Activated T-helper 17 cell treated with anti-CD3 and anti-CD28 coated beads, Interleukin-2, amount 50 U/mL, for 72 hours (primary cell): ENCODE data around the gene CACNA1I. TPM values are rescaled to one million over a fixed set of nuclear protein-coding genes. Genes with fewer than 3 reads are reported as not detected.

Experiments used
- ATAC-seq: fragments of 150-1000 bp; cut with Tn5 transposase; replicated peaks from 2 replicates; pipeline ENCODE4 v1.10.0; 2021; ENCODE audit warnings: mild to moderate bottlenecking, moderate library complexity
- H3K27ac Mint-ChIP-seq: one replicate; pipeline ENCODE4 v1.8.0; 2022; ENCODE audit warnings: mixed read lengths
- H3K27me3 Mint-ChIP-seq: one replicate; pipeline ENCODE4 v1.8.0; 2022; ENCODE audit warnings: mixed read lengths
- H3K36me3 Mint-ChIP-seq: one replicate; pipeline ENCODE4 v1.8.0; 2022; ENCODE audit warnings: low read depth, mild to moderate bottlenecking, mixed read lengths
- H3K4me1 Mint-ChIP-seq: one replicate; pipeline ENCODE4 v1.8.0; 2022; ENCODE audit warnings: mixed read lengths
- H3K4me3 Mint-ChIP-seq: one replicate; pipeline ENCODE4 v1.8.0; 2022; ENCODE audit warnings: mild to moderate bottlenecking, mixed read lengths
- H3K9me3 Mint-ChIP-seq: one replicate; pipeline ENCODE4 v1.8.0; 2022; ENCODE audit warnings: mixed read lengths
- total RNA-seq, 2 donors: library from RNA; stranded (reverse); gene quantifications; one replicate each; pipeline ENCODE4 v1.2.3, GENCODE V29; 2022

The CACNA1I gene
- total RNA-seq, 2 donors from 2014 or later, result 0.84 to 5.3 TPM

DNA sequence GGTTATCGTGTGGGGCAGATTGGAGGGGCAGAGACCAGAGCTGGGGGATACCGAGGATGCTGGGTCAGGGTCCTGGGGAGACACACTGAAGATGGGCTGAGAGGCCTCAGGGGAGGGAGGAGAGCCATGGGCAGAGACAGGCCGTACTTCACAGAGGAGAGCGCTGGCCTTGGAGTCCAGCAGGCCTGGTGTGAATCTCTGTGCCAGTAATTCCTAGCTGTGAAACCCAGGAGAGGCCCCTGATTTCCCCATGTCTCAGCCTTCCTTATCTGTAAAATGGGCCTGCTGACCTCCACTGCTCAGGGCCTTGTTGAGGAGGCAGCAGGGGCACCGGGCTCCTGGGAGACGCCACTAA, 23.4 kb downstream of the CACNA1I start:
- H3K27me3 Mint-ChIP-seq, result peaks cover 4% of the 10 kb centered on the region
- H3K36me3 Mint-ChIP-seq, result no peaks in the 10 kb centered on the region
- H3K27ac Mint-ChIP-seq, result peak overlapping the region; percentile 18
- ATAC-seq, result no peak
- no peak overlapping the region for H3K4me3 Mint-ChIP-seq
- no peaks in the 10 kb centered on the region for H3K9me3 Mint-ChIP-seq
- H3K4me1 Mint-ChIP-seq, result peaks cover 6% of the 10 kb centered on the region

DNA sequence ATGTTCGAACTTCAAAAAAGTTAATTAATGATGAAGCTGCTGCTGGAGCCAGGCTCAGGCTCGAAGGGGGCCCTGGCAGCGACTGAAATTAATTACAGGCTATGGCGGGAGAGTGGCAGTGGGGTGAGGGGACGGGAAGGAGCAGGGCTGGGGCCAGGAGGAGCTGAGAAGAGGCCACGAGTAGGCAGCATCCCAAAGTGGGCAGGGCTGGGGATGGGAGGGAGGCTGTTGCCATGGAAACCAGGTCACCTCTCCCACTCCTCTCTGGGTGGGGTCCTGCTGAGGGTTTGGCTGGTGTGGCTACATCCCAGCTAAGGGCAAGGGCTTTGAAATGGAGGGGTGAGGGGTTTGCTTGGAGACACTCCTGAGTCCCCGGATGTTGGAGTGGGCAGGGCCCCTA, 23.9 kb downstream of the CACNA1I start:
- H3K4me3 Mint-ChIP-seq, result no peak overlapping the region
- peaks cover 4% of the 10 kb centered on the region for H3K27me3 Mint-ChIP-seq
- H3K4me1 Mint-ChIP-seq, result peaks cover 6% of the 10 kb centered on the region
- H3K36me3 Mint-ChIP-seq, result no peaks in the 10 kb centered on the region
- no peak for ATAC-seq
- H3K9me3 Mint-ChIP-seq, result no peaks in the 10 kb centered on the region
- no peak overlapping the region for H3K27ac Mint-ChIP-seq

DNA sequence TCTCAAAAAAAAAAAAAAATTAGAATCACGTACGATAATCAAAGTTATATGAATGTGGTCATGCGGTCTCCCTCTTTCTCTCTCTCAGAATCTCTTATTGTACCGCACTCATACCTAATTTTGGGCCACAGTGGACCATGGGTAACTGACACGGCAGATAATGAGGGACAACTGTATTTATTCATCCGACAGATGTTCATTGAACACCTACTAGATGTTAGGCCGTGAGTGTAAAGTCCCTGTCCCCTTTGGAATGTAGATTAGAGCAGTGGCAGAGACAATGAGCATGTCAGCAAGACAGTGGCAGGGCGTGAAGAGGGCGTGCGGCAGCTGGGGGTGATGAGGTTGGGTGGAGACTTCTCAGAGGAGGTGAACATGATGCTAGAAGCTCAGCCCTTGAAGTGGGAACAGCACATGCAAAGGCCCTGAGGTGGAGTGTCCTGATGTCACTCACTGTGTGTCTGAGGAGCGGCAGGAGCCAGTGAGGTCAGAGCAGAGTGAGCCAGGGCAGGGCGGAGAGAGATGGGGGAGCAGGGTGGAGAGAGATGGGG, 25.1 kb downstream of the CACNA1I start:
- H3K4me1 Mint-ChIP-seq, result peaks cover 6% of the 10 kb centered on the region
- H3K9me3 Mint-ChIP-seq, result no peaks in the 10 kb centered on the region
- H3K27ac Mint-ChIP-seq, result no peak overlapping the region
- no peak for ATAC-seq
- no peaks in the 10 kb centered on the region for H3K36me3 Mint-ChIP-seq
- H3K4me3 Mint-ChIP-seq, result no peak overlapping the region
- peaks cover 4% of the 10 kb centered on the region for H3K27me3 Mint-ChIP-seq

DNA sequence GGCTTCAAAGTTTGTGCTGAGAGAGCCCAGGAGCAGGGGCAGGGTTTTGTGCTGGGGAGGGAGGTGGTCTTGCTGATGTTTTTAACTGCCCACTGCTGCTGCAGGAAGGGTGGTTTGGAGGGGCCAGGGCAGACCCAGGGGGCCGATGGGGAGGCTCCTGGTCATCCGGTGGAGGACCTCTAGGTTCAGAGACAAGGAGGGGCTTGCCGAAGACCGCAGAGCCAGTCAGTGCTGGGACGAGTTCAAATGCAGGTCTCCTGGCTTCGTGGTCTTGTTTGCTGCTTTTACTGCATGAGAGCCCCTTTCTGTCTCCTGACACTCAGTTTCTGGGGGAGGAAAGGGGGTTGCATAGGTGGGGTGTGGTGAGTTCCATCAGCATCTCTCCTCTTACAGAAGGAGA, 26.0 kb downstream of the CACNA1I start:
- Mint-ChIP-seq H3K9me3 (no peaks in the 10 kb centered on the region), H3K4me3 (no peak overlapping the region), H3K27ac (no peak overlapping the region), H3K36me3 (no peaks in the 10 kb centered on the region), H3K27me3 (peaks cover 4% of the 10 kb centered on the region), H3K4me1 (peaks cover 6% of the 10 kb centered on the region)
- ATAC-seq, result no peak

DNA sequence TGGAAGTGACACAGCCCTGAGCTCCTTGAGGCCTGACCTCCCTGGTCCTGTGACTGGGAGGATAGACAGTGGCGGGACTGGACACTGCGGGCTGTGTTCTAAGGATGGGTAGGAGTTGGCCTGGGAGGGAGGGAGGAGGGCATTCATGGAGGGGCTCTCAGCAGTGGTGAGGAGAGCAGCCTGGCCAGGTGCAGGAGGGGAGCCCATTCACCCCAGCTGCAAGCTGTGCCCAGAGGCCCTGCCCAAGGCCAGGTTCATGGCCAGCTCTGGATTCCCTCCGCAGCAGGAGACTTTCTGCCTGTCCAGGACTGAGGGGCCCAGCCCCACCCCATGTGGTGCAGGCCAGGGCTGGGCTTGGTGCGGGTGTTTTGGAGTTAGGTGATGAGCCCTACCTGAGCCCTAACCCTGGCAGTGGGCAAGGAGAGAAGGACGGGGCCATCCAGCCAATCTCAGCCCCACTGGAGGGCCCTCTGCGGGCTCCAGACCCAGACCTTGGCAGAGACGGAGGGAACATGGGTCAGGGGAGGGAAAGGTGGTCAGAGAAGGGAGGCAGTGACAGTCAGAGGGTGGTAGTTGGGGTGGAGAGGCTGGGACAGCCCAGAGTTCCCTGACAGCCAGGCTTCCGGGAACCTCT, 26.8 kb downstream of the CACNA1I start:
- no peak overlapping the region for H3K4me3 Mint-ChIP-seq
- no peaks in the 10 kb centered on the region for H3K36me3 Mint-ChIP-seq
- ATAC-seq, result no peak

DNA sequence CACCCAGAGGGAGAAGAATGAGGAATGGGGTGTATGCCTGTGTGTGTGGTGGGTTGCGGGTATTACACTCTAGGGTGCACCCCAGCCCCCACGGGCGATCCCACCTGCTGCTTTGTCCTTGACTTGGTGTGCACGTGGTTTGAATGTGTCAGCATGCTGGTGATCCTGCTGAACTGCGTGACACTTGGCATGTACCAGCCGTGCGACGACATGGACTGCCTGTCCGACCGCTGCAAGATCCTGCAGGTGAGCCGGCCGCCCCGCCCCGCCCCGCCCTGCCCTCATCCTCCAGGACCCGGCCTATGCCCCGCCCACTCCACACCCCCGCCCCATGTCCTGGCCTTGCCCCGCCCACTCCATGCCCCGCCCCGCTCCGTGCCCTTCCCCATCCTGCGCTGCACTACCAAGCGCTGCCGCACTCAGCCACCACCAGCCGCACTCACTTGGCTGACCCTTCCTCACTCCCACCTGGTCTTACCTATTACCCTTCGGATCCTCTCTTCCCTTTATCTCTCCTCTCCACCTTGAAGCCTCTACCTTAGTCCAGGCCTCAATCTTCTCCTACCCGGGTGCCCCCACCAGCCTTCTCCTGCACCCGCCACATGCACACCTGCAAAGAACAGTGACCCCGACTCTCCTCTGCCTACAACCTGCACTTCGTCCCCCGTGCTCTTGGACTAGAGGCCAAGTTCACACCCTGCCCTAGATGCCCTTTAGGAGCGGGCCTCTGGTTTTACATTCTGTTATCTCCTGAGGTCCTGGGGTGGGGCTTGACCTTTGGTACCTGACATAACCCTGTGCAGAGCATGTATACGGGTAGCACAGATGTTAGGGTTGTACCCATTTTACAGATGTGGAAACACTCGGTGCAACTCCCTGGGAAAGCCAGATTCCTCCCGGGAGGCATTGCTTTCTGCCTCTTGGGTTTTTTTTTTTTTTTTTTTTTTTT, 27.7 kb downstream of the CACNA1I start:
- H3K4me1 Mint-ChIP-seq, result peaks cover 17% of the 10 kb centered on the region
- H3K27me3 Mint-ChIP-seq, result peaks cover 4% of the 10 kb centered on the region
- no peaks in the 10 kb centered on the region for H3K9me3 Mint-ChIP-seq
- H3K4me3 Mint-ChIP-seq, result peak overlapping the region; percentile 72
- H3K27ac Mint-ChIP-seq, result no peak overlapping the region
- H3K36me3 Mint-ChIP-seq, result no peaks in the 10 kb centered on the region
- peak; percentile 67 for ATAC-seq

More for the DNA sequence above, 26.8 kb downstream of the CACNA1I start:
- peaks cover 11% of the 10 kb centered on the region for H3K4me1 Mint-ChIP-seq
- H3K27ac Mint-ChIP-seq, result no peak overlapping the region
- no peaks in the 10 kb centered on the region for H3K9me3 Mint-ChIP-seq
- H3K27me3 Mint-ChIP-seq, result peaks cover 4% of the 10 kb centered on the region

DNA sequence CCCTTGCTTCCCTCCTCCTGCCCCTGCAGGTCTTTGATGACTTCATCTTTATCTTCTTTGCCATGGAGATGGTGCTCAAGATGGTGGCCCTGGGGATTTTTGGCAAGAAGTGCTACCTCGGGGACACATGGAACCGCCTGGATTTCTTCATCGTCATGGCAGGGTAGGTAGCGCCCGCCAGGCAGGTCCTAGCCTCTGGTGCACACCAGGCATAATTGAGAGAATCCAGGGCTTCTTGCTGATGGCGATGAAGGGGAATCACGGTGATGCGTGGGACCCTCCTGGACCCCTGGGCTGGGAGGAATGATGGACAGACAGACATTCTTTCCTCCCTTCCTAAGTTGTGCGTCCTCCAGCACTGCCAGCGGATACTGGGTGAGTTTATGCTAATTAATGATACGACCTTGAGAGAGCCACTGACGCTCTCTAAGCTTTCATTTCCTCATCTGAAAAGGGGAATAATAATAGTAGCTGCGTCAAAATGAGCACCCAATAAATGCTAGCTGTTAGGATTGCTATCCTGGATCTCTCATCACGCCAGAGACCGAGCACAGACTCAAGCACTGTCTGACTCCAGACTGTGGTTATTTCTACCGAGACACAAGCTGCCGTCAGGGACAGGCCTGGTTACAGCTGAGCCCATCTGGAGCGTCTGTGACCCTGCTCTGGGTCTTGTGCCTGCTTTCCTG, 30.1 kb downstream of the CACNA1I start:
- Mint-ChIP-seq H3K9me3 (no peaks in the 10 kb centered on the region), H3K27me3 (peaks cover 4% of the 10 kb centered on the region), H3K27ac (no peak overlapping the region), H3K4me1 (peaks cover 21% of the 10 kb centered on the region), H3K4me3 (no peak overlapping the region), H3K36me3 (no peaks in the 10 kb centered on the region)
- no peak for ATAC-seq

DNA sequence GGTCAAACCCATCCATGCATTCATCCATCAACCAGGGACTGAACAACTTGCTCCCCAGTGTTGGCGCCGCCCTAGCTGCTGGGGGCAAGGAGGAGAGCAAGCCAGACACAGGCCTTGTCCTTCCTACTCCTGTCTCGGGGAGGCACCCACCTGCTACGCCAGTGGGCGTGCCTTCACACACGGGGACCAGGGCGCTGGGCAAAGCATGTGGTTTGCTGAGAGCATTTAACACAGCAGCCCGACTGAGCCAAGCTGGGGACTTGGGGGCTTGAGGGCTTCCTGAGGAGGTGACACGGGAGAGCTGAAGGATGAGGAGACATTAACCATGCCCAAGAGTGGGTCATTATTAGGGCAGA, 30.6 kb downstream of the CACNA1I start:
- H3K4me1 Mint-ChIP-seq, result peaks cover 21% of the 10 kb centered on the region
- peak overlapping the region; percentile 94 for H3K27ac Mint-ChIP-seq
- H3K4me3 Mint-ChIP-seq, result no peak overlapping the region
- no peaks in the 10 kb centered on the region for H3K36me3 Mint-ChIP-seq
- ATAC-seq, result no peak
- peaks cover 4% of the 10 kb centered on the region for H3K27me3 Mint-ChIP-seq
- H3K9me3 Mint-ChIP-seq, result no peaks in the 10 kb centered on the region

DNA sequence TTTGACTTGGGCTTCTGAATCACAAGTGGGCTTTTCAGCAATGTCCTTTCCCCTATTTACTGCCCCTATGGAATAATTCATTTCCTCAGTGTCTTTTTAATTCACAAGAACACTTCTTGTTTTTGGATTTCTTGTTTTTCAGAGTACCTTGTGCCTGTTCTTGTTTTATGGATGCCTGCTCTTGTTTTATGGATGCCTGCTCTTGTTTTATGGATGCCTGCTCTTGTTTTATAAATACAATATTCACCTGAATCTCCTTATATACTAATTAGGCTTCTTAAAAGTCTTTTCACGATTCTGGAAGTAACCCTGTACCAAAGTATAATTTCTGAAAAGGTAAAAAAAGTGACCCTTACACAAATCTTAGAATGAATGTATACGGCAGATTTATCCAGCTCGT, 32.8 kb downstream of the CACNA1I start:
- Mint-ChIP-seq H3K4me1 (peaks cover 18% of the 10 kb centered on the region), H3K36me3 (no peaks in the 10 kb centered on the region), H3K27ac (peak overlapping the region; percentile 58), H3K27me3 (peaks cover 2% of the 10 kb centered on the region), H3K9me3 (no peaks in the 10 kb centered on the region), H3K4me3 (peak overlapping the region; percentile 87)
- no peak for ATAC-seq

DNA sequence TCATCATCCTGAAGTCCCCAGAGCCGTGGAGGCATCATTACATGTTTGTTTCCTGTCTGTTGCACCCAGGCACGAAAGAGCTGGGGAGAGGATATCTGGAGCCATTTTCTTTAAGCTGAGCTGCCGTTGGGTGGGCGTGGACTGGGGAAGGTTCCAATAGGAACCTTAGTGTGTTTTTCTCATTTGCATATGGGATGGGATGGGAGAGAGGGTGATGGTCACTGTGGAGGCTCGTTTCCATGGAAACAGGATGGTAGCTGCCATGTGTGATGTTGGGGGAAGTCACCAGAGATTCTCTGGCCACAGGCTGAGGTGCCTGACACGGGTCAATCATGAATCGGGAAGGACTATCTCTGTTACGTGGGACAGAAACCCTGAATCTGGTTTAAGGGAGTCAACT, 39.7 kb downstream of the CACNA1I start:
- Mint-ChIP-seq H3K4me3 (no peak overlapping the region), H3K27me3 (no peaks in the 10 kb centered on the region), H3K36me3 (no peaks in the 10 kb centered on the region), H3K9me3 (no peaks in the 10 kb centered on the region), H3K4me1 (peaks cover 9% of the 10 kb centered on the region), H3K27ac (no peak overlapping the region)
- ATAC-seq, result no peak

DNA sequence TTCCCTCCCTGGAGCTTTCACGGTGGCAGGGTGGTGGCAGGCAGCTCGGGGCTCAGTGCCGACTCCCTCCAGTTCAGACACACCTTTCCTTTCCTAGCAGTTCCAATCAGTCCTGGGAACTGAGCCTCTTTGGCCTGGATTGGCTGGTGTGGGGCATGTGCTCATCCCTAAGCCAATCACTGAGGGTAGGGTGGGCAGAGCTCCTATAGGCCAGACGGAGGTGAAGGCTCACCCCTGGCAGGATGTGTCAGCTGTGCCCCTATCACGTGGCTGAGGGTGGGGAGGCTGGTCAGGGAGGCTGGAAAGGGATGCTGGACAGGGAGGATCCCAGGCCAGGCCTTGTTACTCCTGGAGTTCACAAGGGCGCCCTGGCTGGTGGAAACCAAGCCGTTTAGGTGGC, 40.2 kb downstream of the CACNA1I start:
- Mint-ChIP-seq H3K36me3 (no peaks in the 10 kb centered on the region), H3K27me3 (no peaks in the 10 kb centered on the region), H3K4me1 (peaks cover 9% of the 10 kb centered on the region), H3K27ac (no peak overlapping the region), H3K4me3 (no peak overlapping the region), H3K9me3 (no peaks in the 10 kb centered on the region)
- no peak for ATAC-seq

DNA sequence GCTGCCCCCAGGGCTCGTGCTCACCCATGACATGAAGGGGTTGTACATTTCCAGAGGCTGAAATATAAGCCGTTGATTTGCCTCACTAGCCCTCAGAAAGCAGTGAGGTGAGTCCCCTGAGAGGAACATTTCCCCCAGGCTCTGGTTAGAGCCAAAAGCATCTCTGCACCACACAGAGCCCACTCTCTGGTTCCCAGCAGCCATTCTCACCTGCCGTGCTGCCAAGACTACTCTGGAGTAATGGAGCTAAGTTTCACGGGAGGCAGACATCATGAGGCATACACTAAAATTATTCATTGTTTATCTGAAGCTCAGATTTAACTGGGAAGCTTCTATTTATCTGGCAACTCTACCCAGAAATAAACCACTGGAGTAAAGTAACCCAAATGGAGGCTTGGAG, 40.8 kb downstream of the CACNA1I start:
- H3K27ac Mint-ChIP-seq, result no peak overlapping the region
- no peak for ATAC-seq
- no peaks in the 10 kb centered on the region for H3K36me3 Mint-ChIP-seq
- H3K4me3 Mint-ChIP-seq, result no peak overlapping the region
- H3K9me3 Mint-ChIP-seq, result no peaks in the 10 kb centered on the region
- H3K27me3 Mint-ChIP-seq, result no peaks in the 10 kb centered on the region
- H3K4me1 Mint-ChIP-seq, result peaks cover 9% of the 10 kb centered on the region

DNA sequence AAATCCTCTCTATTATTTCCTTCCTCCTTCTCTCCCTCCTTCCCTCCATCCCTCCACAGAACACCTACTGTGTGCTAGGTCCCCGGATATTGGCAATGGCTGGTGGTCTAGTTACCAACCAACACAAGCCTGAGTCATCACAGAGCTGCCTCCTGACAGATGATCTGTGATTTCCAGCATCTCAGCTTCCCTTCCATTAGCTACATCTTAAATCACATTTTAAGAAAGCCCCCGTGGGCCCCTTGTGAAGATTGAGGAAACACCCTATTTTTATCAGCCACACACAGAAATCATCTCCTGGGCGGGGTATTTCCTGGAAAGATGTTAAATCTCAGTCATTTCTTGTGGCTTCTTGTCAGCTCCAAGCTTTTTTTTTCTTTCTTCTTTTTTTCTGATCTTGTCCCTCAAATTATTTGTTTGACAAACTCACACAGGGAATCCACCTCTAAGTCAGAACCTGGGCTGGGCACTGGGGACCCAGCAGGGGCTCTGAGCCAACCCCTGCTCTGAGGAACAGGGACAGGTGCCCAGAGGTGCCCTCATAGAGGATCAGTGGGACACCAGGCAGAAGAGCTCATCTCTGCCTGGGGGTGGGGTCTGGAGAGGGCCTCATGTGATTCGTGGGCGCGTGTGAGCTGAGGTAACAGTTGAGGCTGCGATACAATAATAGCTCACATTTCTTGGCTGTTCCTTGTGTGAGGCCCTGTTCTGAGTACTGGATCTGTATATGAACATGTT, 42.4 kb downstream of the CACNA1I start:
- Mint-ChIP-seq H3K4me1 (peaks cover 13% of the 10 kb centered on the region), H3K27ac (peak overlapping the region; percentile 82), H3K27me3 (peaks cover 3% of the 10 kb centered on the region), H3K4me3 (peak overlapping the region; percentile 47), H3K9me3 (no peaks in the 10 kb centered on the region), H3K36me3 (no peaks in the 10 kb centered on the region)
- ATAC-seq, result peak; percentile 65

DNA sequence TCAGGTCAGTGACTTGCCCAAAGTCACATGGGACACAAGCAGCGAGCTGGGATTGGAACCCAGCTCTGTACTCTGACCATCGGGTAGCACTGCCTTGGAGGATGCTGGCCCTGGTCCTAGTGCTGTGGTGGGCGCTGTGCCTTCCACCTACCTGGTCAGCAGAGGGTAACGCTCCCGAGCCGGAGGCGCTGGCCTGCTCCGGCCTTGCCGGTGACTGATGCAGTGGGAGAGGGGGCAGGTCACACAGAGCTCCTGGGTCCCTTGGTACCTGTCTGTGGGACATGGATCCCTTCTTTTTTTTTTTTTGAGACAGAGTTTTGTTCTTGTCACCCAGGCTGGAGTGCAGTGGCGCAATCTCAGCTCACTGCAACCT, 43.0 kb downstream of the CACNA1I start:
- Mint-ChIP-seq H3K27ac (peak overlapping the region; percentile 82), H3K27me3 (peaks cover 5% of the 10 kb centered on the region), H3K4me1 (peaks cover 16% of the 10 kb centered on the region), H3K9me3 (no peaks in the 10 kb centered on the region), H3K36me3 (no peaks in the 10 kb centered on the region), H3K4me3 (peak overlapping the region; percentile 47)
- ATAC-seq, result no peak
